NCI-H2107 treated with DMSO at 0.1 percent for 48 hours (cell line): Measurements from ENCODE around the gene FAM168B.

Experiments used
- DNase-seq: peaks from one replicate; lab custom pipeline; 2025; ENCODE audit not compliant: unreplicated experiment; lab: John Stamatoyannopoulos, UW

The FAM168B gene

GRCh38 chr2:131040661-131041401, 52.4 kb downstream of the FAM168B start:
- DNase-seq, result no peak

GRCh38 chr2:131039908-131040660, 53.2 kb downstream of the FAM168B start:
- DNase-seq, result no peak

GRCh38 chr2:131039535-131039907, 53.7 kb downstream of the FAM168B start:
- DNase-seq, result no peak

GRCh38 chr2:131039101-131039440, 54.2 kb downstream of the FAM168B start:
- DNase-seq, result no peak

- no peak for DNase-seq
Observed at GRCh38 chr2:131038258-131039100, 54.8 kb downstream of the FAM168B start.

- DNase-seq, result no peak
Observed at GRCh38 chr2:131037398-131038257, 55.6 kb downstream of the FAM168B start.

GRCh38 chr2:131036696-131037397, 56.4 kb downstream of the FAM168B start:
- no peak for DNase-seq

GRCh38 chr2:131036269-131036668, 57.0 kb downstream of the FAM168B start:
- no peak for DNase-seq

GRCh38 chr2:131035826-131036231, 57.4 kb downstream of the FAM168B start:
- no peak for DNase-seq

- no peak for DNase-seq
Observed at GRCh38 chr2:131035112-131035825, 58.0 kb downstream of the FAM168B start.

- DNase-seq, result no peak
Observed at GRCh38 chr2:131034122-131035051, 58.9 kb downstream of the FAM168B start.

- DNase-seq, result no peak
Observed at GRCh38 chr2:131033786-131034121, 59.5 kb downstream of the FAM168B start.

- no peak for DNase-seq
Observed at GRCh38 chr2:131032393-131032836, 60.8 kb downstream of the FAM168B start.

- no peak for DNase-seq
Observed at GRCh38 chr2:131031875-131032274, 61.4 kb downstream of the FAM168B start.

- no peak for DNase-seq
Observed at GRCh38 chr2:131031431-131031841, 61.8 kb downstream of the FAM168B start.

- DNase-seq, result peak; percentile 3
Observed at GRCh38 chr2:131030478-131030971, 62.7 kb downstream of the FAM168B start.

GRCh38 chr2:131029812-131030211, 63.4 kb downstream of the FAM168B start:
- no peak for DNase-seq
